ENCODE measurements around the gene OGN.
A peak's percentile ranks its signal among the peaks of the same experiment; 100 is the strongest.
"Not testable (repeated sequence)": the region's sequence is repeated elsewhere in the genome, so short reads cannot be mapped to it uniquely, and the experiment has no call there.

The OGN gene, protein sequence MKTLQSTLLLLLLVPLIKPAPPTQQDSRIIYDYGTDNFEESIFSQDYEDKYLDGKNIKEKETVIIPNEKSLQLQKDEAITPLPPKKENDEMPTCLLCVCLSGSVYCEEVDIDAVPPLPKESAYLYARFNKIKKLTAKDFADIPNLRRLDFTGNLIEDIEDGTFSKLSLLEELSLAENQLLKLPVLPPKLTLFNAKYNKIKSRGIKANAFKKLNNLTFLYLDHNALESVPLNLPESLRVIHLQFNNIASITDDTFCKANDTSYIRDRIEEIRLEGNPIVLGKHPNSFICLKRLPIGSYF

DNA sequence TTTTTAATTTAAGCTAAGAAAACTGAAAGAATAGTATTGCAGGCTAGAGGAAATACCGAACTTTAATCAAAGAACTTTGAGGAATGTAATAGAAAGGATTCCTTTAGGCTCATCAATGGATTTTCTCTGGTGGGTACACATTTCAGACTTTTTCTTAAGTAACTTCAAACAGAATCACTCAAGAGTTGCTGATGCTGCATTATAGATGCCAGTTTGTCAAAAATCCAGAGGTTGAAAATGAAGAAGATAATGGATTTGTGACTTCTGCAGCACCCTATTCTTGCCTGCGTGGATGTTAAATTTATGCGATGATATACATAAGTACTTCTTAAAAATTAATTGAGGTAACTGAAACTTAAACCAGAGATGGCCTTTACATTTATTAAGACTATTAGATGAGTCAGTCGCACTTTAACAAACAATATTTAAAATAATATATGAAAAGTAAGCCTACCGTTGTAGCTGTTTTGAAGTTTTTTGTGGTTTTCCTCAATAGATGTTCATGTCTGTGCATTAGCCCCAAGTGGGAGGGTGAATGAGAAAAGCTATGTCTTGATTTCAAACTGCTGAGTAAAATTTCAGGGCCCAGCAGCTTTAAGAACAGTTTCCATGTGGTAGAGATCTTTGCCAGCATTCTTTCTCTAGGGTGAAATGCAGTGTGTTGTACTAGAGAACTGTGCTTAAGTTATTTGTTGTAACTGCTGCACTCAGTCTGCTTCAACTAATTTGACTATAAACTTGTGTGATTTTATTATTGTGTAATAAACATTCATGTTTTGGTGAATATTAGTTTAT, at the start of gene OGN:
Gene OGN (minus strand): TSS at position 537 of the 795 bp plus-strand sequence. CDS start 1,171 bp downstream, outside the sequence.
- no peak for DNase-seq

DNA sequence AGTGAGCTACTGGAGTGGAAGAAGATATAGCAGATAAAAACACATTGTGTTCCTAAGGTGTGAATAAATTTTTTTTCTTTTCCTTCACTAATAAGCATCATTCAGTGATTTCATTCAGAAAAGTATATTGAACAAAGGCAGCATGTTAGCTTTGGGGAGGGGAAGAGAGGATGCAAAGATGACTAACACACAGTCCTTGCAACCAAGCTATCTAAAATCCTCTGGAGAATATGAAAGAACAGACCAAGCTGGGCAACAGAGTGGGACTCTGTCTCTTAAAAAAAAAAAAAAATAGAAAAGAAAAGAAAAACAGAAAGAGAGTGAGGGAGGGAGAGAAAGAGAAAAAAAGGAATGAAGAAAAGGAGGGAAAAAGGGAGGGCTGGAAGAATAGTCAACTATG, 42.2 kb upstream of the OGN start:
- no peak for DNase-seq

DNA sequence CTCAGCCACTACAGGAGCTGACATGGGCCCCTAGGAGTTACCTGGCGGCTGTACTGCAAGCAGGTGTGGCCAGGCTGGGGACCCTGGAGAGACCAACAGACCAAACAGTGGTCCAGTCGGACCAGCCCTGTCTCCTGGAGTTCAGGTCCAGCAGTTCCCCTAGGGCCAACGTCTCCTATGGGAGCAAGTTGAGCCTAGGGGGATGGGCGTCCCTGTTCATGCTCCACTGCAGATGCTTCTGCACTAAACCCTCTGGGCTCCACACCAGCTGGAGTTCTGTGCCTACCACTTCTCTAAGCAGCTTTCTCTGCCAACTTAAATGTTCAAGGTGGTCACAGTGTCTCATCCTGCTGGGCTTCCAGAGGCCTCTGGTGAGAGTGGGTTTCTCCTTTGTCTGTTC, 40.5 kb upstream of the OGN start:
- DNase-seq, result no peak

DNA sequence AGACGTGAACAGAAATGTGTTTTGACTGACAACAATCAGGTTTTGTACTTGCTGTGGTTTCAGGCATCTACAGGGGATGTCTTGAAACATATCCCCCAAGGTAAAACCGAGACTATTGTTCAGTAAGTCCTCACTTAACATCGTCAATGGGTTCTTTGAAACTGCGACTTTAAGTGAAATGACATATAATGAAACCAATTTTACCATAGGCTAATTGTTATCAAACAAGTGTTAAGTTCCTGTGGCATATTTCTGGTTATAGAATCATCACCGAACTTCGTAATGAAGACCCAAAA, 36.3 kb upstream of the OGN start:
- peak; percentile 64 for DNase-seq

DNA sequence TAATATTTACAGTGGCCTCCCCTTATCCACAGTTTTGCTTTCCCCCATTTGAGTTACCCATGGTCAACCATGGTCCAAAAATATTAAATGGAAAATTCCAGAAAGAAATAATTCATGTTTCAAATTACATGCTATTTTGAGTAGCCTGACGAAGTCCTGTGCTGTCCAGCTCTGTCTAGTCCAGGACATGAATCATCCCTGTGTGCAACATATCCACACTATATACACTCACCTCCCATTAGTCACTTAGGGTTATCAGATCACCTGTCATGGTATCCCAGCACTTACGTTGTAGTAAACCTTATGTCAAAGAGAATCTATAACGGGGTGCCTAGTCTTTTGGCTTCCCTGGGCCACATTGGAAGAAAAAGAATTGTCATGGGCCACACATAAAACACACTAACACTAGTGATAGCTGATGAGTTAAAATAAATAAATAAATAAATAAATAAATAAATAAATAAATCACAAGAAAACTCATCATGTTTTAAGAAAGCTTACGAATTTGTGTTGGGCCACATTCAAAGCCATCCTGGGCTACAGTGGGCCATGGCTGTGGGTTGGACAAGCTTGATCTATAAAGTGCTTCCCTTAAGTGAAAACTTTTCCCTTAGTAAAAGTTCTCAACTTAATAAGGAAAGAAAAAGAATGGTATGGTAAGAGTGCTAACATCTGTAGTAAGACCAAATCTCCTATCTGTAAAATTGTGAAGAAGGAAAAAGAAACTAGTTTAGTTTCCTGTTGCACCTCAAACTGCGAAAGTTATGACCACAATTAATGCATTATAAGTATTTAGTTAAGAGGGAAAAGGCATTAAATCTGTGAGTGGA, 35.8 kb upstream of the OGN start:
- DNase-seq, result no peak

DNA sequence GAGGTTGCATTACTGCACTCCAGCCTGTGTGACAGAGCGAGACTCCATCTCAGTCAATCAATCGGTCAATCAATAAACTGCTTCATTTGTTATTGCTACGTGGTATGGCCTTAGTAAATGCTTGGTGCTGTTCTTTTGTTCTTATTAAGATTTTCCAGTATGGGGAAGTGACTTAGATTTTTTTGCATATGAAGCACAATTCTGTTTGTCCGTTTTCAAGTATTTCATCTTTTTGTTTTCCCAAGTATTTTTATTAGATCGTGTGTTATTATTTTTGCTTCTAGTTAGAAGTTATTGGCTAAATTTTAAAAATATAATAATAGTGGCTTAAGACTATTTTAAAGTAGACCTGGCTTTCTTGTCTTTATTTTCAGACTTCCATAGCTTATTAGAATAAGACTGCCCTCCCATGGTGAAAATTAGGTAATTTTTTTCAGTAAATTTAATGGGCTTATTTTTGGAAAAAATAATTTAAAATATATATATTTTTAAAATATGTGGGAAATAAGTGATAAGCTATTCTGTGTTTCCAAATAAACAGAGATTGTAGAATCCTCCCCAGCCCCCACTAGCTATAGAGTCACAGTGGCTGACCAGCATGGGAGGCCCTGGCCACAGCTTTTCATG, 34.6 kb upstream of the OGN start:
- DNase-seq, result no peak

DNA sequence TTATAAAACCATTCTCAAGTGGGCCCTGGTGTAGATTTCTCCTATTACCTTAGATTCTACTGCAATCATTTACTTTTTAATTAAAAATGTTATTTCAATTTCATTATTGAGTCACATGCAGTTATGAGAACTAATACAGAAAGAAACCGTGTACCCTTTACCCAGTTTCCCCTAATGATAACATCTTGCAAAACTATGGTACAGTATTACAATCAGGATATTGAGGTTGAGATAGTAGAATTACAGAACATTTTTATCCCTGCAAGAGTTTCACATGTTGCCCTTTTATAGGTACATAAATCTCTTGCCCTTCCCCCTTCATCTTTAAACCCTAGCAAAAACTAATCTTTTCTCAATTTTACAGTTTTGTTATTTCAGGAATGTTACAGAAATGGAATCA, 30.9 kb upstream of the OGN start:
- DNase-seq, result no peak

DNA sequence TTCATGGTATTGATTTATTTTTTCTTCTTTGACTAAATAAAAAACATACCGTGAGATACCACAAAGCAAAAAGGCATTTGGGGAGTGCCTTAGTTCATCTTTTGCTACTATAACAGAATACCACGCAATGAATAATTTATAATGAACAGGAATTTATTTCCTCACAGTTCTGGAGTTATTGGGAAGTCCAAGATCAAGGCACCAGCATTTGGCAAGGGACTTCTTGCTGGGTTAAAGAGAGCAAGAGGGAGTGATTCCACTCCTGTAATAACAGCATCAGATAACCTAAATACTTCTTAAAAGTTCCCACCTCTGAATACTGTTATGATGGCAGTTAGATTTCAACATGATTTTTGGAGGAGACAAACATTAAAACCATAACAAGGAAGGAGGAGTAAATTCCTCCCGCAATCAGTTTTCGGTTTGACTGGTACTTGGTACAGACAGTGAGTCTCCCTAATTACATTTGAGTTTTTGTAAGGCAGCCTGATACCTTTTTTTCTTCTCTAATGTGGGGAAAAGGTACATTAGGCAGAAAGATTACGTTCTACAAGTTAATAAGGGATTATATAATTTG, 28.7 kb upstream of the OGN start:
- DNase-seq, result peak; percentile 22

DNA sequence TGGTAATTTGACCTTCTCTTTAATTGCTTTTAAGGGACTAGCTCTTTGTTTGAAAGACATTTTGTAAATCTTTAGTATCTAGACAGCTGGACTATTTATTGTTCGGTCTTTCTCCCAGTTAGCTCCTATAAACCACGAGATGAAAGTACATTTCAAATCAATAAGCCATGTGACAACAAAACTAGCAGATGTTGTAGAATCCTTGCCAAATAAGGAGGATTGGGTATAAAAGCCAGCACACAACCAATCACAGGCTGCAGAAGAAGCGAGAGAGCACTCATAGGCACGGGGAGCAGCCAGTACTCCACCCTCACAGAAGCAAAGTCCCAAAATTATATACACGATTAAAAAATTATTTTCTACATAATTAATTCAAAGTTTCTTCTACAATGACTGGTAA, 28.0 kb upstream of the OGN start:
- no peak for DNase-seq

DNA sequence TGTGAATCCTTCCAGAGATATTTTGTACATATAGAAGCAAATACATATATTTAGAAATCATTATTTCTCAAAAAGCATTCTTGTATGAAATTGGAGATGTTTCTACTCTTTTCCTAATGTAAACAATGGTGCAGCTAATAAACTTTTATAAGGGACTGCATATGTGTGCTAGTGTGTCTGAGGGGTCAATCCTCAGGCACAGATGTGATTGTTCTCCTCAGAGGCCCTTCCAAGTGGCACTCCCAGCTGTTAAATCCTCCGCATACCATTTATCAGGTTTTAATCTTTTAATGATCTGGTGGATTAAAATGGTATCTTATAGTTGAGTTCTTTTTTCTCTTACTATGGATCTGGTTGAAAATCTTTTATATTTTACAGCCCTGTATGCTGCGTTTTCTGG, 25.5 kb upstream of the OGN start:
- no peak for DNase-seq

DNA sequence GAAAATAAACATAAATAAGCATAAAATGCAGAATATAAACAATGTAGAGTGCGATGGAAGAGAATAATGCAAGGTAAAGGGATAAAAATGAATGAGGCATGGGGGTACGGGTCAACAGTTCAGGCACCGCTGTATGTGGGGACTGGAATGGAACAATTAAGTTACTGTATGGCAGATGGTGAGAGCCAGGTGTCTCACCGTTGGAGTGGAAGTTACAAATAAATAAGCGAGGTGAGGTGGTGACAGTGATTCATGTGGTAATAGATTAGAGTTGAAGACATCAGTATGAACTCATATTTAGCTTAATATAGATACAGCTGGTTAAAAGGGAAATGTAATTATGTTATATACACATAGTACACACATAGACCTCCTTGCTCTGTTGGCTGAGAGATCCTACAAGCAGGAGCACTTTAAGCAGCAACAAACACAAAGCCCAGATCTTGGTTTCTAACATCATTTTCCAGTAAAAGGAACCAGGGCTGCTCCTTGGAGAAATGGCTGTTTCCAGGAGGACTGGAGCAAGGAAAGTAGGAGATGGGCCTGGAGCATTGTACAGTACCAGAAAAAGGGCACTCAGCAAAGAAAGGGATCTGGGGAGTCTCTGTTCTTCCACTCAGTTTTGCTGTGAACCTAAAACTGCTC, 22.2 kb upstream of the OGN start:
- DNase-seq, result no peak

DNA sequence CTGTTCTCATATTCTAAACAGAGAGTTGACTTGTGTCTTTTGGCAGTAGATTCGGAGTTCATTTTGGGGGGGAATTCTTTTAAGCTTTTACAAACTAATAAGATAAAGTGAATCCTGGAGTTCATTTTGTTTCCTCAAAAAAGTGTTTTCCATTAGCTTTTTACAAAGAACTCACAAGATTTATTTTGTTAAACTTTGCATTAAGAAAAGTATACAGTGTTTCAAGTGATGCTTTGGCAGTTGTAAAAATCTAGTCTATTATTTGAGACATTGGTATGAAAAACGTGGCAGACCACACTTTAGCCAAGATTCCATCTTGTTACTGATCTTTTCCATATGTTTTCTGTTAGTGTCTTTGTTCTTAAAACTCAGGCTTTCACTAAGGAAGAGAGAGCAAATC, 21.1 kb upstream of the OGN start:
- DNase-seq, result no peak

DNA sequence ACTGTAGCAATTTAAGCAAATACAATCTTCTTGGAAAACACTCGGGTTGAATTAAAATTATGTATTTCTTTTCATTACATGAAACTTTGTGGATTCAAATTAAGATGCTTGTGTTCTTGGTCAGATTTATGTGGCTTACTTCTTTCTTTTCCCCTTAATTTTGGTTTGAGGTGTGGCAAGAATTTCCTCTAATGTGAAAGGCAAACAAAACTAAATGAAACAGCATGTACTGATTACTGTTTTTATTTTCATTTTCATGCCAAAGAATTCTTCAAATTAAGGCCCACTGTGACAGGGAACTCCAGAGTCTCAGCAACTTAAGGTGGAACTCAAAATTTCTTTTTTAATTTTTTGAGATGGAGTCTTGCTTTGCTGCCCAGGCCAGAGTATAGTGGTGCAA, 20.0 kb upstream of the OGN start, which contains the start of gene OMD:
Gene OMD (minus strand): TSS at position 132 of the 400 bp plus-strand sequence. CDS start 6,913 bp downstream, outside the sequence.
- DNase-seq, result no peak

DNA sequence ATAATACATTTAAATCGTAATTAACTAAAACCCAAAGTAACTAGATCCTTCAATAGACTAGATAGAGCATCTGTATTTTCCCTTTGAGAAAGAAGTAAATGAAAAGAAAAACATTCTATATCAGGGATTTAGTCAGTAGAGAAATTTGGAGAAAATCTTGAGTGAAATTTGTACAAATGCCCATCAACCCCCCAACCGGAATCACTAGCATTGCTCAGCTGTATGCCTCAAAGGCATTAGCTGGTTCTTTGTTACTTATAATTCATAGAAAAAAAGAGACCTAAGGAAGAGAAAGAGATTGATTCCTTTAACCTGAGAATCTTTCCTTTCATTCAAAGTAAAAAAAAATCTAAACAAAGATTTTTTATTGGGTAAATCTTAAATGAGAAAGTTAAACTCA, 19.2 kb upstream of the OGN start:
- DNase-seq, result no peak

DNA sequence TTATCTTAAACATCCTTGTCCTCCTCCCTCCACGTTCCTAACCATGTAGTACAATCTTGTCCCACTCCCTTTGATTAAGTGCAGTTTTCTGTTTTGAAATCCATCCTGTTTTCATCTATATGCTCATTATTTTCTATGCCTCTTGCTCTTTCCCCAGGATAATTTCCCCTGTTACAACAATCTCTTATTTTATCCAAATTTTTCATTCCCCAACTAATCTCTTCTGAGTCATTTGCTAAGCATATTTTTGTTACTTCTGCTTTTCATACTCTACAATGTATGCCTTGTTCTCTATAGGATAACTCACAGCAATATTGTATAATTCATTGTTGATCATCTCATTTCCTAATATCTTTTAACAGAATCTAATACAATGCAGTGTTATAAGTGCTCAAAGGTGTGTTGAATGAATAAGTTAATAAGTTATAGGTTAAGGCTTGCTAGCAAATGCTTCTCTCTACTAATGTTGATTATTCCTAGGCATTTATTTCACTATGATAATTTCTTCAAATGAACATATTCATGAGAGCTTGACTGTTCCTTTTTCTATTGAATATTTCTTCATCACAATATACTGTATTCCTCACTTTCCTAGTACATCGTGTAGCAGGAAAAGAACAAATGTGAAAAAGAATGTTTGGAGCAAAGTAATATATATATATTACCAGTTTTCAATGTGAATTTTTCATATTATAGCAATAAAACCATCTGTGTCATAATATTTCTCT, 18.4 kb upstream of the OGN start:
- DNase-seq, result no peak

DNA sequence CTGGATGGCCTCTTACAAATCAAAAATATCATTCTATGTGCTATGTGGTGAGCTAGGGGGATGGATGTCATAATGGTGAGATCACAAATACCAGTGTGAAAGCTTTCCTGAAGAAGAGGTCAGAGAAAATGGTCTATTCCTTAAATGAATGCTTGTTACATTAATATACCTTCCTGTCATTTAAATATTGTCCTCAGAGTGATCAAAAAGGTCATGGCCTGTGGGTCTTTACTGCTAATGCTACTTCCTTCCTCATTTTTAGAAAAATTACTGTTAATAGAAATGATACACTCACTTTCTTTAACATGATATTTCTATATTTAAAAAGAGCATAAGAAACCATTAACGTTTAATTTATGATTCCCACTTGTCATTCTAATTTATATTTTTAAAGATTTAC, 10.2 kb upstream of the OGN start:
- no peak for DNase-seq

DNA sequence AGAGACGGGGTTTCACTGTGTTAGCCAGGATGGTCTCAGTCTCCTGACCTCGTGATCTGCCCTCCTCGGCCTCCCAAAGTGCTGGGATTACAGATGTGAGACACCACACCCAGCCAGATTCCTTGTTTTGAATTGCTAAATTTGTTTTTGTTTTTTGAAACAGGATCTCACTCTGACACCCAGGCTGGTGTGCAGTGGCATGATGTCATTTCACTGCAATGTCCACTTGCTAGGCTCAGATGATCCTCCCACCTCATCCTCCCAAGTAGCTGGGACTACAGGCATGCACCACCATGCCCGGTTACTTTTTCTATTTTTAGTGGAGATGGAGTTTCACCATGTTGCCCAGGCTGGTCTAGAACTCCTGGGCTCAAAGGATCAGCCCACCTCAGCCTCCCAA, 6.8 kb upstream of the OGN start:
- not testable (repeated sequence) for DNase-seq

DNA sequence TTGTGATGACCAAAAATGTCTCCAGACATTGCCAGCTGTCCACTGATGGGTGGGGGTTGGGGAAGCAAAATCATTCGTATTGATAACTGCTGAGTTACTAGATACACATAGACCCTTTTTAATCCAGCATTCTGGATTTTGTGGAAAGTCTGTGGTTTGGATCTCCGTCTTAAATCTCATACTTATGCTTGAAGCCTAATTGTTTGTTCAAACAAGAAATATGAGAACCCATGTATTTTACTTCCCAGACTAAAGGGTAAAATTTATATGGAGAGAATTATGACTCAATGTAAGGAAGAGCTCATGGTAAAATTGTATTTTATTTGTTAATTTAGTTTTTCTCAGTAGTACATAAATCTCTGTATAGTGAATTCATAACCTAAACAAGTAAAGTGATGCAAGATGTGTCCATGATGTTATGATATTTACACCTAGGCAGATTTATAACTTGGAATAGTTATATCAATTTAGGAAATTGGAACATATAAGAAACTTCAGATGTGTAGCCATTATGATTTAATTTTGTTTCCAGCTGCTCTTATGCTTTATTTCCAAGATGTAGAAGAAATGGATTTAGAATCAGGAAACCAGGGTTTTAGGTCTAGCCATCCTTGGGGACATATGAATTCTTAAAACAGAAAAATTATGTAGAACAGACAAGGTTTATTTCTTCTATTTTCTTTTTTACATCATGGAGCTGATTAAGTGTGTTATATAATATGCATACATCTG, 4.5 kb upstream of the OGN start:
- no peak for DNase-seq

DNA sequence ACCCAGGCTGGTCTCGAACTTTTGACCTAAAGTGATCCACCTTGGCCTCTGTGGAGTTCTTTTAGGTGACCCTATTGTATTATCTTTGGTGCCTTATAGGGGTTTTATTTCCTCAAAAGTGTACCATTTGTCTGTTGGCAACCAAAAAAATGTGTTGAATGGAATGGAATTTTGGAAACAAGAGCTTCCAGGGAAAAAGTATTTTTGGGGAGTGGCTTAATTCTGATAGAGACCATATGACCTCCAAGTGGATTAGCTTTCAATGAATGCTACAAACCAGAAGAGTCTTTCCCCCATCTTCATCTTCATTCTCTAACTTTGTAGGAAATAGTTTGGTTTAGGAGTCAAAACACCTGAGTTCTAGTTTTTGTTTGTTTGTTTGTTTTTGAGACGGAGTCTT, 3.4 kb upstream of the OGN start:
- no peak for DNase-seq

DNA sequence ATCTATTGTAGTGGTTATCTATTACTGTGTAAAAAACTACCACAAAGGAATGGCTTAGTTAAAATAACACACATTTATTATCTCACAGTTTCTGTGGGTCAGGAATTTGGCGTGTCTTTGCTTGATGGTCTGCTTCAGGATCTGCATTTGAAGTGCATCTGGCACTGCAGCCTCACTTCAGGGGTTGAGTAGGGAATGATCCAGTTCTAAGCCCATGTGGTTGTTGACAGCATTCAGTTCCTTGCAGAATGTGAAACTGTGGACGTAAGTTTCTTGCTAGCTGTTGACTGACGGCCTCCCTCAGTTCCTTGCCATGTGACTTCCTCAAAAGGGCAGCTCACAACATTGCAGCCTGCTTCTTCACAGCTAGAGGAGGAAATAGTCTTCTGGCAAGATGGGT, 2.1 kb upstream of the OGN start:
- DNase-seq, result peak; percentile 46

DNA sequence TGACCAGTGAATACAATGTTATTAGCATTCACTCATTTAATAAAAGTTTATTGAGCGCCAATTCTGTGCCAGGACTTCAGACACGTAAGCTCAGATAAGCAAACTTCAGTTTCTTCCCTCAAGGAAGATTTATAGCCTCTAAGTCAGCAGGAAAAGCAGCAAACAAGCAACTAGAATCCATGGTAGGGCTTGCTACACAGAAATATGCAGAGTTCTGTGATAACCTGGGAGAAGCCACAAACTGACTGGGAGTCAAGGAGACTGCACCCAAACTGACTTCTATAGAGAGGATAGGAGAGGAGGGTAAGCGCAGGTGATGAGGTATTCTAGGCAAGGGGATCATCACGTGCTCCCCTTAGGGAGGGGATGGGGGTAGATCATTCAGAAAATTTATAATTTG, 1.4 kb upstream of the OGN start:
- DNase-seq, result no peak

Measured in activated CD4-positive, alpha-beta T cell treated with anti-CD3 and anti-CD28 coated beads, Interleukin-2, Interleukin-6, amounts not matched to agents 100 ng/mL and 50 ng/mL, durations not matched to agents 16 hours and 8 hours (primary cell).